H1 (cell line): ENCODE results near the gene ASIC2. TPM values are rescaled to one million over a fixed set of nuclear protein-coding genes. Genes with fewer than 3 reads are reported as not detected.

ENCODE experiments used
- ASH2L ChIP-seq: fragments of 200-600, 300-600 bp; sonication (generic); IDR thresholded peaks from one replicate; pipeline ENCODE4 v1.7.1; 2017; ENCODE audit warnings: low read length
- CHD7 ChIP-seq: fragments of 300-600 bp; sonication (generic); IDR thresholded peaks from 2 replicates; pipeline ENCODE4 v1.7.1; 2012; ENCODE audit warnings: low read length, moderate library complexity, mild to moderate bottlenecking, inconsistent platforms; ENCODE audit not compliant: insufficient replicate concordance
- GTF2F1 ChIP-seq: IDR thresholded peaks from 2 replicates; pipeline ENCODE4 v1.6.1; 2012; ENCODE audit warnings: low read depth, low read length, improper control_type of control experiment, borderline replicate concordance
- JUN ChIP-seq: IDR thresholded peaks from 2 replicates; pipeline ENCODE4 v1.6.1; 2011; ENCODE audit warnings: low read depth, mild to moderate bottlenecking, improper control_type of control experiment, low read length
- POU5F1 ChIP-seq: IDR thresholded peaks from 2 replicates; pipeline ENCODE4 v1.6.1; 2011; ENCODE audit warnings: low read depth, mild to moderate bottlenecking, low read length, moderate library complexity
- SIN3A ChIP-seq, 2 experiments: IDR thresholded peaks in 1 of 2; conservative IDR thresholded peaks in 1 of 2; 2 replicates each; pipeline ENCODE4 v1.6.1; 2011 to 2012; ENCODE audit warnings: low read length in 2 of 2, improper control_type of control experiment in 1 of 2, low read depth in 1 of 2, mild to moderate bottlenecking in 1 of 2
- SP2 ChIP-seq: IDR thresholded peaks from 2 replicates; pipeline ENCODE4 v1.6.1; 2012; ENCODE audit warnings: mild to moderate bottlenecking, low read length, inconsistent platforms
- TAF1 ChIP-seq: IDR thresholded peaks from 2 replicates; pipeline ENCODE4 v1.6.1; 2011; ENCODE audit warnings: mild to moderate bottlenecking, low read depth, low read length
- TCF12 ChIP-seq: IDR thresholded peaks from 2 replicates; pipeline ENCODE4 v1.6.1; 2011; ENCODE audit warnings: low read depth, mild to moderate bottlenecking, low read length
- polyA plus RNA-seq, 7 experiments: library from polyadenylated mRNA; depleted of rRNA in 3 of 7; stranded (reverse) in 5 of 7; unstranded in 2 of 7; fragments of >200 nt in 5 of 7; fragments of 200-250 nt in 2 of 7; gene quantifications; 1 replicate in 5 of 7; 2 replicates in 1 of 7; 4 replicates in 1 of 7; pipeline versions ENCODE4 v1.2.1 to v1.2.3, GENCODE V29; 2011 to 2013; ENCODE audit warnings: missing spikeins in 2 of 7, mixed read lengths in 2 of 7
- total RNA-seq: library from RNA; stranded (reverse); fragmentation: NEBNext Ultra II Directional; extraction: Animal tissue kit (Norgen Biotek cat#: 25700); gene quantifications from 2 replicates; pipeline ENCODE4 v1.2.1, GENCODE V29; 2021
- TF ChIP-seq, protein P1 (sequence below): IDR thresholded peaks from 2 replicates; pipeline ENCODE4 v1.6.1; 2011; ENCODE audit warnings: low read length, improper control_type of control experiment

The ASIC2 gene
- total and polyA plus RNA-seq, 2 of the 8 experiments (the other 6 are each of a cell fraction or from before 2014, with no cell fraction given), result 0.86 to 1.2 TPM

- TF ChIP-seq CHD7 (no peak), JUN (no peak), ASH2L (no peak), TAF1 (no peak), TCF12 (no peak), POU5F1 (no peak), SIN3A (conservative IDR thresholded peaks at IDR 0.05 in 1 of 2, IDR thresholded peaks at IDR 0.05 in 1 of 2; ENCODE audit: low read depth in 1 of 2, low read length in 2 of 2) (no peak), SP2 (no peak), GTF2F1 (no peak)
- TF ChIP-seq, protein P1, sequence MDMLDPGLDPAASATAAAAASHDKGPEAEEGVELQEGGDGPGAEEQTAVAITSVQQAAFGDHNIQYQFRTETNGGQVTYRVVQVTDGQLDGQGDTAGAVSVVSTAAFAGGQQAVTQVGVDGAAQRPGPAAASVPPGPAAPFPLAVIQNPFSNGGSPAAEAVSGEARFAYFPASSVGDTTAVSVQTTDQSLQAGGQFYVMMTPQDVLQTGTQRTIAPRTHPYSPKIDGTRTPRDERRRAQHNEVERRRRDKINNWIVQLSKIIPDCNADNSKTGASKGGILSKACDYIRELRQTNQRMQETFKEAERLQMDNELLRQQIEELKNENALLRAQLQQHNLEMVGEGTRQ, result no peak
Observed at GRCh38 chr17:33335491-33336173, 42.5 kb upstream of the ASIC2 start (continued).
